ENCODE measurements around the gene PRPSAP1. TPM values are rescaled to one million over a fixed set of nuclear protein-coding genes. Genes with fewer than 3 reads are reported as not detected.

Gene PRPSAP1
- total RNA-seq, 1 experiment from 2014 or later: 38.4 TPM

GRCh38 chr17:76329664-76330063 is 24.1 kb downstream of the PRPSAP1 start:
- no peaks in the 10 kb centered on the region for H3K27me3 ChIP-seq (ENCODE audit: insufficient read depth, low read length)
- DNase-seq: no peak
- no peak overlapping the region for H3K4me2 ChIP-seq (ENCODE audit: insufficient read depth, insufficient read length, low read length)
- no peak overlapping the region for H2BK120ac ChIP-seq (ENCODE audit: low read depth, low read length, poor library complexity, severe bottlenecking)
- H3K23me2 ChIP-seq (ENCODE audit: insufficient read length, low read depth, low read length, poor library complexity, severe bottlenecking): no peaks in the 10 kb centered on the region
- no peaks in the 10 kb centered on the region for H3K4me1 ChIP-seq (ENCODE audit: insufficient read depth, low read length)
- no peak overlapping the region for H2BK12ac ChIP-seq (ENCODE audit: insufficient read length, low read depth, low read length)
- H2BK20ac ChIP-seq (ENCODE audit: low read depth, low read length, poor library complexity, severe bottlenecking): no peak overlapping the region
- no peak overlapping the region for H3K9ac ChIP-seq (ENCODE audit: extremely low read depth, insufficient read length, low read length)
- H3K4ac ChIP-seq (ENCODE audit: low read depth, low read length): no peak overlapping the region
- H3K14ac ChIP-seq (ENCODE audit: insufficient read depth, low read length): no peak overlapping the region
- WGBS (ENCODE audit: extremely low coverage, insufficient read length, low lambda C conversion rate): no CpG with 5 or more reads among the region's 8 CpGs
- H3K27ac ChIP-seq (ENCODE audit: insufficient read length, low read depth, low read length): no peak overlapping the region
- H2BK5ac ChIP-seq (ENCODE audit: insufficient read length, low read length): no peak overlapping the region
- H3K4me1 Mint-ChIP-seq: peaks cover 6 to 7% of the 10 kb centered on the region in 2 experiments; a peak in 3 of 4 replicates
- no peaks in the 10 kb centered on the region for H3K79me2 ChIP-seq (ENCODE audit: insufficient read depth, low read length)
- no peak overlapping the region for H3K56ac ChIP-seq (ENCODE audit: insufficient read length, low read depth, low read length)
- H3K18ac ChIP-seq (ENCODE audit: insufficient read length, low read depth, low read length): no peak overlapping the region
- H3K9me3 Mint-ChIP-seq: no peaks in the 10 kb centered on the region; a peak in 1 of 5 replicates
- no peak overlapping the region for H2BK15ac ChIP-seq (ENCODE audit: low read depth, low read length)
- no peak overlapping the region for H3T11ph ChIP-seq (ENCODE audit: low read length)
- no peak overlapping the region for H3K23ac ChIP-seq (ENCODE audit: insufficient read length, low read depth, low read length)
- no peak overlapping the region for H4K5ac ChIP-seq (ENCODE audit: insufficient read length, low read depth, low read length)
- H3K27ac Mint-ChIP-seq: peak overlapping the region in 1 of 3 experiments; percentile 22; a peak in 1 of 7 replicates
- H4K8ac ChIP-seq (replicated peaks; ENCODE audit: insufficient read length, low read depth, low read length): no peak overlapping the region
- H3K79me1 ChIP-seq (ENCODE audit: insufficient read depth, low read depth, low read length, poor library complexity, severe bottlenecking): no peaks in the 10 kb centered on the region
- no peaks in the 10 kb centered on the region for H3K9me3 ChIP-seq (ENCODE audit: control insufficient read depth, low read depth, low read length)
- H3K4me3 Mint-ChIP-seq: no peak overlapping the region
- no peaks in the 10 kb centered on the region for H4K20me1 ChIP-seq (ENCODE audit: control insufficient read depth, insufficient read depth, insufficient read length)
- no peak overlapping the region for H2AFZ ChIP-seq (ENCODE audit: low read length)
- no peak overlapping the region for H4K91ac ChIP-seq (ENCODE audit: insufficient read length, low read depth, low read length)
- H3K27me3 Mint-ChIP-seq (ENCODE audit: low read depth): no peaks in the 10 kb centered on the region
- no peak overlapping the region for H2AK5ac ChIP-seq (ENCODE audit: insufficient read length, low read length)
- H3K36me3 Mint-ChIP-seq (ENCODE audit: insufficient read depth in 1 of 3, low read depth in 3 of 3): peaks cover 7 to 42% (median 41%) of the 10 kb centered on the region in 3 experiments; a peak in 6 of 7 replicates
- TF ChIP-seq, protein P1, sequence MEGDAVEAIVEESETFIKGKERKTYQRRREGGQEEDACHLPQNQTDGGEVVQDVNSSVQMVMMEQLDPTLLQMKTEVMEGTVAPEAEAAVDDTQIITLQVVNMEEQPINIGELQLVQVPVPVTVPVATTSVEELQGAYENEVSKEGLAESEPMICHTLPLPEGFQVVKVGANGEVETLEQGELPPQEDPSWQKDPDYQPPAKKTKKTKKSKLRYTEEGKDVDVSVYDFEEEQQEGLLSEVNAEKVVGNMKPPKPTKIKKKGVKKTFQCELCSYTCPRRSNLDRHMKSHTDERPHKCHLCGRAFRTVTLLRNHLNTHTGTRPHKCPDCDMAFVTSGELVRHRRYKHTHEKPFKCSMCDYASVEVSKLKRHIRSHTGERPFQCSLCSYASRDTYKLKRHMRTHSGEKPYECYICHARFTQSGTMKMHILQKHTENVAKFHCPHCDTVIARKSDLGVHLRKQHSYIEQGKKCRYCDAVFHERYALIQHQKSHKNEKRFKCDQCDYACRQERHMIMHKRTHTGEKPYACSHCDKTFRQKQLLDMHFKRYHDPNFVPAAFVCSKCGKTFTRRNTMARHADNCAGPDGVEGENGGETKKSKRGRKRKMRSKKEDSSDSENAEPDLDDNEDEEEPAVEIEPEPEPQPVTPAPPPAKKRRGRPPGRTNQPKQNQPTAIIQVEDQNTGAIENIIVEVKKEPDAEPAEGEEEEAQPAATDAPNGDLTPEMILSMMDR (conservative IDR thresholded peaks at IDR 0.05): no peak

Measured in H9 (cell line).